ENCODE results near the gene SLAMF1. TPM values are rescaled to one million over a fixed set of nuclear protein-coding genes. Genes with fewer than 3 reads are reported as not detected.
"Not testable (repeated sequence)": the region's sequence is repeated elsewhere in the genome, so short reads cannot be mapped to it uniquely, and the experiment has no call there.

The SLAMF1 gene
- total RNA-seq, 1 donor from 2014 or later = 6.9 TPM

DNA sequence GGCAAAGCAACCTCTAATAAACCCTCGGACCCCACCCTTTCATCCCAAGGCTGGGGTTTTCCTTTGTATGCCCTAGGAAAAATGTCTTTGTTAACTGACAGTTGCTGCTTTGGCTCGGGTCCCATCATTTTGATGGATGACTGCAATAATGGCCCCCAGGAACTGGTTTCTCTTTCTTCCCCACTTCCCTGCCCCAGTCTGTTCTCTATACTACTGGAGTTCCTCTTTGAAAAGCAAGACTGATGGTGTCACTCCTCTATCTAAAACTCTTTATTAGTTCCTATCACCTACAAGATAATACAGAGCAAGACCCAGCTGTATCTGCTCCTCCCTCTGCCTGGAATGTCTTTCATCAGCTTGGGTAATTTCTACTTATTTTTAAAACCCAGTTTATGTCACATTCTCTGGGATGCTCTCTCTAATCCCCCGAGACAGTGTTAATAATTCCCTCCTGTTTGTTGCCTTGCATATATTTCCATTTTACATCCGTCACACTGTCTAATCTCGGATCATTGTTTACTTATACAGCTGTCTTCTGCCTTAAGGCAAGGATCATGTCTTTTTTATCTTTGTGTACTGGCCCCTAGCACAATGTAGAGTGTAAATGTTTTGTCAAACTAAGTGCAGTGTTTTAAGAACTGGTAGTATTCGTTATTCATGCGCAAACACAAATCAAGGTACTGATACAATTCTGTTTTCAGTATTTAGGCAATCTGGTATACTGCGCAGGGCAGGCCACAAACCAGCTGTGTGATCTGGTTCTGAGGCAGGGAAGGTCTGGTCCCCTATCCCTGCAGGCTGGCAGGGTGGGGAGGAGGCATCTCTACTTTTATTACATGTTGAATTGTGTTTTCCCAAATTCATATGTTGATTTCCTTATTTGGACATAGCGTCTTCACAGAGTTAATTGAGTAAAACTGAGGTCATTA lies 16.1 kb downstream of the SLAMF1 start:
- H3K27me3 ChIP-seq = no peaks in the 10 kb centered on the region
- H3K4me1 ChIP-seq = no peaks in the 10 kb centered on the region
- intact Hi-C loops (cut with DNase I) = no loop called here
- no peak overlapping the region for H3K4me3 ChIP-seq
- TF ChIP-seq POLR2AphosphoS5 (IDR thresholded peaks at IDR 0.05; ENCODE audit: insufficient read depth in 1 of 2, low read depth in 1 of 2) (no peak), POLR2A (IDR thresholded peaks at IDR 0.05) (no peak)
- TF ChIP-seq, protein P1, sequence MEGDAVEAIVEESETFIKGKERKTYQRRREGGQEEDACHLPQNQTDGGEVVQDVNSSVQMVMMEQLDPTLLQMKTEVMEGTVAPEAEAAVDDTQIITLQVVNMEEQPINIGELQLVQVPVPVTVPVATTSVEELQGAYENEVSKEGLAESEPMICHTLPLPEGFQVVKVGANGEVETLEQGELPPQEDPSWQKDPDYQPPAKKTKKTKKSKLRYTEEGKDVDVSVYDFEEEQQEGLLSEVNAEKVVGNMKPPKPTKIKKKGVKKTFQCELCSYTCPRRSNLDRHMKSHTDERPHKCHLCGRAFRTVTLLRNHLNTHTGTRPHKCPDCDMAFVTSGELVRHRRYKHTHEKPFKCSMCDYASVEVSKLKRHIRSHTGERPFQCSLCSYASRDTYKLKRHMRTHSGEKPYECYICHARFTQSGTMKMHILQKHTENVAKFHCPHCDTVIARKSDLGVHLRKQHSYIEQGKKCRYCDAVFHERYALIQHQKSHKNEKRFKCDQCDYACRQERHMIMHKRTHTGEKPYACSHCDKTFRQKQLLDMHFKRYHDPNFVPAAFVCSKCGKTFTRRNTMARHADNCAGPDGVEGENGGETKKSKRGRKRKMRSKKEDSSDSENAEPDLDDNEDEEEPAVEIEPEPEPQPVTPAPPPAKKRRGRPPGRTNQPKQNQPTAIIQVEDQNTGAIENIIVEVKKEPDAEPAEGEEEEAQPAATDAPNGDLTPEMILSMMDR (IDR thresholded peaks at IDR 0.05) = no peak
- H3K36me3 ChIP-seq = no peaks in the 10 kb centered on the region
- DNase-seq (ENCODE audit: extremely low spot score in 2 of 2) = no peak
- no peaks in the 10 kb centered on the region for H3K9me3 ChIP-seq
- no peak overlapping the region for H3K27ac ChIP-seq

GRCh38 chr1:160629286-160630210 lies 17.3 kb downstream of the SLAMF1 start:
- intact Hi-C loops (cut with DNase I) = no loop called here
- H3K4me3 ChIP-seq = no peak overlapping the region
- no peaks in the 10 kb centered on the region for H3K27me3 ChIP-seq
- no peaks in the 10 kb centered on the region for H3K4me1 ChIP-seq
- no peak for TF ChIP-seq POLR2A (IDR thresholded peaks at IDR 0.05)
- TF ChIP-seq POLR2AphosphoS5 (IDR thresholded peaks at IDR 0.05; ENCODE audit: insufficient read depth in 1 of 2, low read depth in 1 of 2) = no peak
- TF ChIP-seq, protein P1 (IDR thresholded peaks at IDR 0.05) = no peak
- no peak for DNase-seq (ENCODE audit: extremely low spot score in 2 of 2)
- H3K9me3 ChIP-seq = no peaks in the 10 kb centered on the region
- no peaks in the 10 kb centered on the region for H3K36me3 ChIP-seq
- no peak overlapping the region for H3K27ac ChIP-seq

DNA sequence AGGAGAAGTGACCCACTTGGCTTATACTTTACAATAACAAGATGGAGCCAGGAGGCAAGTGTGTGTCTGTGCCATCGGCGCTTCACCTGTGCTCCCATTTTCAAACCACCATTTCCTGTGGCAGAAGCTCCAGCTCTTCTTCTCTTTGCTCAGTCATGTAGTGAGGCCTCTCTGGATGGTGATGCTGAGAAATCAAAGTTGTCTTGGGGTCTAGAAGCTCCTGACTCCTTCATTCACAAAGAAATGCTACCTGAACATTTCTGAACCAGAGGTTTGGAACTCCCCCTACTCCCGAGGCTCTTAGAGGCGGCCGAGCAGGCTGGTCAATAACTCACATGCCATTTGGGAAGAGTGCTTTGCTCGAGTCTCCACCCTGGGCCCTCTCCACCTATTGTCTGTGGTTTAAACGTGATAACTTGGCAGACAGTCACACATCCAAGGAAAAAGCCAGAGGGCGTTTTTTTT lies 18.0 kb downstream of the SLAMF1 start:
- Histone ChIP-seq H3K9me3 (no peaks in the 10 kb centered on the region), H3K4me3 (no peak overlapping the region), H3K36me3 (no peaks in the 10 kb centered on the region), H3K27me3 (no peaks in the 10 kb centered on the region), H3K27ac (no peak overlapping the region), H3K4me1 (no peaks in the 10 kb centered on the region)
- TF ChIP-seq, protein P1 (IDR thresholded peaks at IDR 0.05) = no peak
- no peak for TF ChIP-seq POLR2A (IDR thresholded peaks at IDR 0.05)
- TF ChIP-seq POLR2AphosphoS5 (IDR thresholded peaks at IDR 0.05; ENCODE audit: insufficient read depth in 1 of 2, low read depth in 1 of 2) = no peak
- no peak for DNase-seq (ENCODE audit: extremely low spot score in 2 of 2)
- intact Hi-C loops (cut with DNase I) = no loop called here

GRCh38 chr1:160627677-160628289 lies 19.1 kb downstream of the SLAMF1 start:
- intact Hi-C loops (cut with DNase I); H3K27ac ChIP-seq: not testable (repeated sequence)

More at GRCh38 chr1:160627677-160628289, 19.1 kb downstream of the SLAMF1 start:
- H3K4me3 ChIP-seq; H3K27me3 ChIP-seq; H3K4me1 ChIP-seq; H3K36me3 ChIP-seq; DNase-seq (ENCODE audit: extremely low spot score in 2 of 2); H3K9me3 ChIP-seq: not testable (repeated sequence)

All from vagina (tissue), 2 donors.